ENCODE measurements around the gene SYNE1.

GRCh38 chr6:152631376-152631775, 5.8 kb downstream of the SYNE1 start:
- TF ChIP-seq CTCF (IDR thresholded peaks at IDR 0.05): no peak
- no peak for TF ChIP-seq POLR2A (IDR thresholded peaks at IDR 0.05)
